H1 (cell line): ENCODE measurements around the gene ZNF644. TPM values are rescaled to one million over a fixed set of nuclear protein-coding genes. Genes with fewer than 3 reads are reported as not detected.

Experiments
- CHD7 ChIP-seq: fragments of 300-600 bp; sonication (generic); IDR thresholded peaks from 2 replicates; pipeline ENCODE4 v1.7.1; 2012; ENCODE audit warnings: low read length, moderate library complexity, mild to moderate bottlenecking, inconsistent platforms; ENCODE audit not compliant: insufficient replicate concordance
- PHF8 ChIP-seq: fragments of 200-600 bp; sonication (generic); conservative IDR thresholded peaks from 2 replicates; pipeline ENCODE4 v1.7.1; 2012; ENCODE audit warnings: low read depth, mild to moderate bottlenecking, inconsistent platforms, low read length, moderate library complexity
- POLR2AphosphoS5 ChIP-seq: IDR thresholded peaks from 2 replicates; pipeline ENCODE4 v1.6.1; 2011; ENCODE audit warnings: low read depth, low read length
- polyA plus RNA-seq, 7 experiments: library from polyadenylated mRNA; depleted of rRNA in 3 of 7; stranded (reverse) in 5 of 7; unstranded in 2 of 7; fragments of >200 nt in 5 of 7; fragments of 200-250 nt in 2 of 7; gene quantifications; 1 replicate in 5 of 7; 2 replicates in 1 of 7; 4 replicates in 1 of 7; pipeline versions ENCODE4 v1.2.1 to v1.2.3, GENCODE V29; 2011 to 2013; ENCODE audit warnings: missing spikeins in 2 of 7, mixed read lengths in 2 of 7
- total RNA-seq: library from RNA; stranded (reverse); fragmentation: NEBNext Ultra II Directional; extraction: Animal tissue kit (Norgen Biotek cat#: 25700); gene quantifications from 2 replicates; pipeline ENCODE4 v1.2.1, GENCODE V29; 2021

ZNF644 gene
- total and polyA plus RNA-seq, 2 of the 8 experiments (the other 6 are each of a cell fraction or from before 2014, with no cell fraction given) = 14.5 to 93.5 TPM

- TF ChIP-seq CHD7 = no peak
- TF ChIP-seq PHF8 = no peak
- TF ChIP-seq POLR2AphosphoS5 = no peak
Observed at GRCh38 chr1:90969241-90969640, 52.6 kb downstream of the ZNF644 start (continued).
